BLaER1 (cell line): Measurements from ENCODE around the gene DDTL.
A peak's percentile ranks its signal among the peaks of the same experiment; 100 is the strongest.
"Not testable (repeated sequence)": the region's sequence is repeated elsewhere in the genome, so short reads cannot be mapped to it uniquely, and the experiment has no call there.

Experiments used
- H3K27ac ChIP-seq: shearing (Covaris generic); formaldehyde crosslinking; 2 replicates; pipeline ENCODE4 v1.8.1; 2022
- H3K27me3 ChIP-seq: shearing (Covaris generic); formaldehyde crosslinking; 2 replicates; pipeline ENCODE4 v1.8.1; 2022
- H3K36me3 ChIP-seq: shearing (Covaris generic); formaldehyde crosslinking; 2 replicates; pipeline ENCODE4 v1.8.1; 2022
- H3K4me1 ChIP-seq: shearing (Covaris generic); formaldehyde crosslinking; 2 replicates; pipeline ENCODE4 v1.8.1; 2022
- H3K4me2 ChIP-seq: shearing (Covaris generic); formaldehyde crosslinking; 2 replicates; pipeline ENCODE4 v1.8.1; 2022
- H3K4me3 ChIP-seq: shearing (Covaris generic); formaldehyde crosslinking; 2 replicates; pipeline ENCODE4 v1.8.1; 2022
- H3K9ac ChIP-seq: shearing (Covaris generic); formaldehyde crosslinking; 2 replicates; pipeline ENCODE4 v1.8.1; 2022
- H3K9me3 ChIP-seq: shearing (Covaris generic); formaldehyde crosslinking; 2 replicates; pipeline ENCODE4 v1.8.1; 2022
- H4K20me1 ChIP-seq: shearing (Covaris generic); formaldehyde crosslinking; 2 replicates; pipeline ENCODE4 v1.8.1; 2022
- Cebpa-rat ChIP-seq: shearing (Covaris generic); IDR thresholded peaks from 2 replicates; pipeline ENCODE4 v1.8.1; 2022

The DDTL gene

DNA sequence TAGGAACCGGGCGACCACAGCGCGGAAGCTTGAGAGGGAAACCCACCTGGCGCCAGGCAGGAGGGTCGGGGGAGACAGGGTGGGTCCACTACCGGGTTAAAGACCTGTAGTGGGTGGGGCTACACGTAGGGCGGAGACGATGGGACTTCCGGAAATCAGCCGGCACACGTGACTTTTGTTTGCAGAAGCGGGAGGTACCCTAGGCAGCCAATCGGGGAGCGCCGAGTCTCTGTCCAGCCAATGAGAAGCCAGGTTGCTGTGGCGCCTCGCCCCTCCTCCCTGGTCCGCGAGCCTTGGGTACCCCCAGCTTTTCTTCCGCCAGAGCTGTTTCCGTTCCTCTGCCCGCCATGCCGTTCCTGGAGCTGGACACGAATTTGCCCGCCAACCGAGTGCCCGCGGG, at the start of gene DDTL:
Gene DDTL, plus strand, starts transcription at position 321 of the 400 bp plus-strand sequence. Its CDS starts 27 bp downstream, at position 348.
- H3K9ac ChIP-seq, H3K9me3 ChIP-seq, H3K27ac ChIP-seq, H3K4me3 ChIP-seq, H3K4me2 ChIP-seq, H3K27me3 ChIP-seq: not testable (repeated sequence)
- Histone ChIP-seq H4K20me1 (peaks cover 27% of the 10 kb centered on the region), H3K4me1 (peaks cover 27% of the 10 kb centered on the region), H3K36me3 (peaks cover 26% of the 10 kb centered on the region)

GRCh38 chr22:23920267-23920611, 46.4 kb upstream of the DDTL start:
- Histone ChIP-seq H3K9me3 (peaks cover 17% of the 10 kb centered on the region), H3K4me1 (peaks cover 25% of the 10 kb centered on the region)
- H3K27me3 ChIP-seq, H3K4me2 ChIP-seq, H3K4me3 ChIP-seq, H3K36me3 ChIP-seq, H4K20me1 ChIP-seq, H3K9ac ChIP-seq, H3K27ac ChIP-seq: not testable (repeated sequence)

DNA sequence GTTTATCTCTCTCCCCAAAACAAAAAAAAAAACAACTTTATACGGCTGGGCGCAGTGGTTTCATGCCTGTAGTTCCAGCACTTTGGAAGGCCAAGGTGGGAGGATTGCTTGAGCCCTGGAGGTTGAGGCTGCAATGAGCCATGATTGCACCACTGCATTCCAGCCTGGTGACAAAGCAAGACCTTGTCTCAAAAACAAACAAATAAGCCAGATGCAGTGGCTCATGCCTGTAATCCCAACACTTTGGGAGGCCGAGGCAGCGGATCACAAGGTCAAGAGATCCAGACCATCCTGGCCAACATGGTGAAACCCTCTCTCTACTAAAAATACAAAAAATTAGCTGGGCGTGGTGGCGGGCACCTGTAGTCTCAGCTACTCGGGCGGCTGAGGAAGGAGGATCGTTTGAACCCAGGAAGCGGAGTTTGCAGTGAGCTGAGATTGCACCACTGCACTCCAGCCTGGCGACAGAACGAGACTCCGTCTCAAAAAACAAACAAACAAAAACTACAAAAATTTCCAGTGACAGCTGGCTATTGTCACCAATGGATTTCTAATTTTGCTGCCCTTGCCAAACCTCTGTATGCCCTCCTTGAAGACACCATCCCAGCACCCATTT, 45.0 kb upstream of the DDTL start:
- H3K4me3 ChIP-seq: not testable (repeated sequence)

GRCh38 chr22:23922921-23923320, 43.8 kb upstream of the DDTL start:
- peaks cover 37% of the 10 kb centered on the region for H3K9me3 ChIP-seq
- TF ChIP-seq Cebpa-rat: no peak
- peaks cover 18% of the 10 kb centered on the region for H3K4me1 ChIP-seq

More for the DNA sequence above, 45.0 kb upstream of the DDTL start:
- Histone ChIP-seq H3K4me1 (peaks cover 18% of the 10 kb centered on the region), H3K9me3 (peaks cover 31% of the 10 kb centered on the region)
- H3K4me2 ChIP-seq, H3K27me3 ChIP-seq, H3K36me3 ChIP-seq, H3K27ac ChIP-seq, H3K9ac ChIP-seq, H4K20me1 ChIP-seq: not testable (repeated sequence)

DNA sequence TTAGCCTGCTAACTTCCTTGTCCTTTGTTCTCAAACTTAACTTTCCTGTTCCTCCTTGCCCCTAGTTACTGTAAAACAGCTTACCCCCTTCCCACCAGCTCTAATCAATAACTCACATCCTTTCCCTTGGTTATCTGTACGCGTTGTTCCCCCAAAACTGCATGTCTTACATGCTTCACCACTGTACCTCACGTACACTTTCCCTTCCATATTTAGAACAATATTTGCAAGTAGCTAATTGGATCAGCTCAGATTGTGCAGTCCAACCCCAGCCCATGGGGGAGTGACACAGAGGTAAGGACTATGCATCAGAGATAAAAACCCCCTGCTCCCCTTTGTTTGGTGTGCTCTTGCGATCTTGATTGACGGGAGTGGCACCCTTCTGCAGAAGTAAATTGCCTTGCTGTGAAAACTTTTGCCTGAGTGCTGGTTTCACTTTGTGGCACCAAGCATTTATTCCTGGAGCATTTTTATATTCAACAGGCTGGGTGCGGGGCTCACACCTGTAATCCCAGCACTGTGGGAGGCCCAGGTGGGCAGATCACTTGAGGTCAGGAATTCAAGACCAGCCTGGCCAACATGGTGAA, 41.6 kb upstream of the DDTL start:
- Histone ChIP-seq H3K4me3 (no peak overlapping the region), H3K4me1 (peaks cover 15% of the 10 kb centered on the region), H3K27ac (no peak overlapping the region), H3K4me2 (no peak overlapping the region), H3K9me3 (peaks cover 47% of the 10 kb centered on the region), H3K36me3 (no peaks in the 10 kb centered on the region), H3K9ac (no peak overlapping the region), H3K27me3 (no peaks in the 10 kb centered on the region), H4K20me1 (no peaks in the 10 kb centered on the region)
- TF ChIP-seq Cebpa-rat: no peak

More at GRCh38 chr22:23922921-23923320, 43.8 kb upstream of the DDTL start:
- H3K9ac ChIP-seq: no peak overlapping the region
- H3K27ac ChIP-seq: no peak overlapping the region
- H3K4me3 ChIP-seq: no peak overlapping the region
- no peaks in the 10 kb centered on the region for H3K36me3 ChIP-seq
- no peaks in the 10 kb centered on the region for H4K20me1 ChIP-seq
- H3K27me3 ChIP-seq: no peaks in the 10 kb centered on the region
- H3K4me2 ChIP-seq: peak overlapping the region; percentile 49

- no peak overlapping the region for H3K4me2 ChIP-seq
- no peak overlapping the region for H3K4me3 ChIP-seq
- H3K4me1 ChIP-seq: peaks cover 15% of the 10 kb centered on the region
- H4K20me1 ChIP-seq: no peaks in the 10 kb centered on the region
- H3K27ac ChIP-seq: no peak overlapping the region
- no peaks in the 10 kb centered on the region for H3K36me3 ChIP-seq
- TF ChIP-seq Cebpa-rat: no peak
- H3K9ac ChIP-seq: no peak overlapping the region
- peaks cover 54% of the 10 kb centered on the region for H3K9me3 ChIP-seq
- no peaks in the 10 kb centered on the region for H3K27me3 ChIP-seq
These were observed 40.1 kb upstream of the DDTL start for GRCh38 chr22:23926561-23926960.

- Histone ChIP-seq H3K27me3 (no peaks in the 10 kb centered on the region), H3K4me3 (no peak overlapping the region), H3K4me1 (peaks cover 13% of the 10 kb centered on the region), H4K20me1 (no peaks in the 10 kb centered on the region), H3K9me3 (no peaks in the 10 kb centered on the region), H3K36me3 (no peaks in the 10 kb centered on the region), H3K4me2 (peak overlapping the region; percentile 19), H3K27ac (no peak overlapping the region), H3K9ac (no peak overlapping the region)
- TF ChIP-seq Cebpa-rat: no peak
These were observed 28.2 kb upstream of the DDTL start for GRCh38 chr22:23938328-23939016.

DNA sequence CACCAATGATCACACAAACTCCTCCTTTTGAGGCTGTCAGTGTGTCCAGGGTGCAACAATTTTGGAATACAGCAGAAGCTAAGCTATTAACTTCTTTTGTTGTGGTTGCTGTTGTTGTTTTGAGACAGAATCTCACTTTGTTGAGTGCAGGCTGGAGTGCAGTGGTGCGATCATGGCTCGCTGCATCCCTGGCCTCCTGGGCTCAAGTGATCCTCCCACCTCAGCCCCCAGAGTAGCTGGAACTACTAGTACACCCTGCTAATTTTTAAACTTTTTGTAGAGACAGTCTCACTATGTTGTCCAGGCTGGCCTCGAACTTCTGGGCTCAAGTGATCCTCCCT, 27.7 kb upstream of the DDTL start:
- H3K36me3 ChIP-seq: no peaks in the 10 kb centered on the region
- H3K9me3 ChIP-seq: no peaks in the 10 kb centered on the region
- H3K4me1 ChIP-seq: peaks cover 13% of the 10 kb centered on the region
- no peaks in the 10 kb centered on the region for H4K20me1 ChIP-seq
- H3K27me3 ChIP-seq: no peaks in the 10 kb centered on the region
- no peak overlapping the region for H3K9ac ChIP-seq
- H3K4me3 ChIP-seq: no peak overlapping the region
- H3K27ac ChIP-seq: no peak overlapping the region
- TF ChIP-seq Cebpa-rat: no peak
- H3K4me2 ChIP-seq: peak overlapping the region; percentile 19

GRCh38 chr22:23940166-23940565, 26.5 kb upstream of the DDTL start:
- H3K36me3 ChIP-seq, H3K9me3 ChIP-seq, H3K4me3 ChIP-seq, H3K9ac ChIP-seq, H3K4me2 ChIP-seq, H4K20me1 ChIP-seq, H3K27ac ChIP-seq, H3K27me3 ChIP-seq: not testable (repeated sequence)
- peaks cover 13% of the 10 kb centered on the region for H3K4me1 ChIP-seq

- not testable (repeated sequence) for H3K36me3 ChIP-seq, H3K9me3 ChIP-seq, H3K9ac ChIP-seq, H4K20me1 ChIP-seq, H3K27me3 ChIP-seq, H3K4me3 ChIP-seq, H3K27ac ChIP-seq, H3K4me2 ChIP-seq, H3K4me1 ChIP-seq
These were observed 19.3 kb upstream of the DDTL start for GRCh38 chr22:23947391-23947790.

DNA sequence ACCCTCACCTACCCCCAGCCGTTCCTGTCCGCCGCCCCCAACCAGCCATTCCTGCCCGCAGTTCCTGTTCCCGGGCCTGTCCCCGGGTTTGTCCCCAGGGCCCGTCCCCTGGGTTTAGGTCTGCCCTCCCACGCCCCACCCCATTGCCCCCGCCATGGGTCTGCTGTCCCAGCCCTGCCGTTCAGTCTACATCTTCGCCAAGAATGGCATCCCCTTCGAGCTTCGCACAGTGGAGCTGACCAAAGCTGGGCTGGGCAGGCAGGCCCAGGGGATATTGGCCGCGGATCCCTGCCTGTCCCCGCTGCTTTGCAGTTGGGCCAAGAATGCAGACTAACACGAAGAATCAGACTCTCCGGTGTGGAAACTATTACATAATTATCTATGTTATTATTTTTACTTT, 16.9 kb upstream of the DDTL start:
- H3K9me3 ChIP-seq, H3K4me3 ChIP-seq, H3K4me2 ChIP-seq, H3K27ac ChIP-seq, H3K4me1 ChIP-seq, H4K20me1 ChIP-seq, H3K27me3 ChIP-seq, H3K9ac ChIP-seq, H3K36me3 ChIP-seq: not testable (repeated sequence)

GRCh38 chr22:23951383-23951782, 15.3 kb upstream of the DDTL start:
- not testable (repeated sequence) for H3K4me2 ChIP-seq, H3K4me3 ChIP-seq, H3K27ac ChIP-seq, H4K20me1 ChIP-seq, H3K36me3 ChIP-seq, H3K9me3 ChIP-seq, H3K4me1 ChIP-seq, H3K27me3 ChIP-seq, H3K9ac ChIP-seq

DNA sequence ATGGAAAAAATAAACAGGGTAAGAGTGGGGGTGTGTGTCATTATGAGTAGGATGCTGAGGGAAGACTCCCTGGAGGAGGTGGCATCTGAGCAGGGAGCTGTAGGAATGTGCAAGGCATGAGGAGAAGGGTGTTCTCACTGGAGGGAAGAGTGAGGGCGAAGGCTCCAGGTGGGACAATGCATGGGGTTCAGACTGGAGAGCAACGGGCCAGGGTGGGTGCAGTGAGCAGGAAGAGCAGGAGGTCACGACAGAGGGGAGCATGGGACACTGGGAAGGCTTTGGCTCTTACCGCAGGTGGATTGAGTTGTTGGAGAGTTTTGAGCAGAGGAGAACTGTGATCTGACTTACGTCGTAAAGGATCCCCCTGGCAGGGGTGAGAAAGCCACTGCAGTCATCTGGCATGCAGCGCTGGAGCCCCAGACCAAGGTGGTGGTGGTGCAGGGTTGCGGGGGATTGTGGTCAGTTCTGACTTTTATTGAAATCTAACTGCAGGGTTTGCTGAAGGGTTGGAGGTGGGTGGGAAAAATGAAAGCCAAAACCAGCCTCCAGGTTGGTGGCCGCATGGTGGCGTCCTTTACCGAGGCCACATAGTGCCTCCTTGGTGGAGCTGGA, 13.8 kb upstream of the DDTL start:
- not testable (repeated sequence) for H3K4me1 ChIP-seq, H3K9ac ChIP-seq

GRCh38 chr22:23953485-23953884, 13.2 kb upstream of the DDTL start:
- not testable (repeated sequence) for H3K9me3 ChIP-seq, H3K4me3 ChIP-seq, H3K36me3 ChIP-seq, H3K4me1 ChIP-seq, H4K20me1 ChIP-seq, H3K4me2 ChIP-seq, H3K27me3 ChIP-seq, H3K27ac ChIP-seq, H3K9ac ChIP-seq

More for the DNA sequence above, 13.8 kb upstream of the DDTL start:
- not testable (repeated sequence) for H3K9me3 ChIP-seq, H3K4me2 ChIP-seq, H4K20me1 ChIP-seq, H3K4me3 ChIP-seq, H3K27me3 ChIP-seq, H3K36me3 ChIP-seq, H3K27ac ChIP-seq
